SJSA1 (cell line): ENCODE data around the gene COL13A1. TPM values are rescaled to one million over a fixed set of nuclear protein-coding genes. Genes with fewer than 3 reads are reported as not detected.

Source experiments
- DNase-seq, 2 experiments: peaks; one replicate each; pipeline ENCODE4 v3.0.0-alpha.2; 2015 to 2020; ENCODE audit warnings: low spot score in 2 of 2, low read depth in 1 of 2
- H3K27ac ChIP-seq: fragments of 250-450 bp; sonication (Bioruptor Pico); 2 replicates; pipeline ENCODE4 v1.5.1; 2020; ENCODE audit warnings: mild to moderate bottlenecking, moderate library complexity
- H3K27me3 ChIP-seq: fragments of 250-450 bp; sonication (Bioruptor Pico); replicated peaks from 2 replicates; pipeline ENCODE4 v1.5.1; 2020; ENCODE audit warnings: mild to moderate bottlenecking, moderate library complexity
- H3K36me3 ChIP-seq: fragments of 250-450 bp; sonication (Bioruptor Pico); 2 replicates; pipeline ENCODE4 v1.5.1; 2020; ENCODE audit warnings: mild to moderate bottlenecking
- H3K4me1 ChIP-seq: fragments of 250-450 bp; sonication (Bioruptor Pico); replicated peaks from 2 replicates; pipeline ENCODE4 v1.6.1; 2021; ENCODE audit warnings: mild to moderate bottlenecking
- H3K4me3 ChIP-seq: fragments of 250-450 bp; sonication (Bioruptor Pico); 2 replicates; pipeline ENCODE4 v1.5.1; 2020; ENCODE audit warnings: mild to moderate bottlenecking
- H3K9me3 ChIP-seq: fragments of 250-450 bp; sonication (Bioruptor Pico); replicated peaks from 2 replicates; pipeline ENCODE4 v1.5.1; 2020; ENCODE audit warnings: mild to moderate bottlenecking
- total RNA-seq: library from RNA; depleted of rRNA; stranded (reverse); fragments of >200 nt; shearing (Covaris generic); gene quantifications from 2 replicates; pipeline ENCODE4 v1.2.3, GENCODE V29; 2014

The COL13A1 gene
- total RNA-seq, 1 experiment from 2014 or later, result 74.8 TPM

- Histone ChIP-seq H3K27ac (no peak overlapping the region), H3K27me3 (no peaks in the 10 kb centered on the region), H3K4me3 (no peak overlapping the region), H3K4me1 (peaks cover 12% of the 10 kb centered on the region), H3K36me3 (peaks cover 3% of the 10 kb centered on the region), H3K9me3 (no peaks in the 10 kb centered on the region)
- DNase-seq, result no peak
Observed at GRCh38 chr10:69876286-69876685, 74.6 kb downstream of the COL13A1 start.

GRCh38 chr10:69876931-69877330, 75.2 kb downstream of the COL13A1 start:
- H3K4me1 ChIP-seq, result peaks cover 12% of the 10 kb centered on the region
- no peaks in the 10 kb centered on the region for H3K27me3 ChIP-seq
- H3K27ac ChIP-seq, result no peak overlapping the region
- DNase-seq, result no peak
- no peak overlapping the region for H3K4me3 ChIP-seq
- H3K9me3 ChIP-seq, result no peaks in the 10 kb centered on the region
- H3K36me3 ChIP-seq, result peaks cover 3% of the 10 kb centered on the region

GRCh38 chr10:69878038-69878437, 76.3 kb downstream of the COL13A1 start:
- no peak overlapping the region for H3K27ac ChIP-seq
- H3K9me3 ChIP-seq, result no peaks in the 10 kb centered on the region
- no peaks in the 10 kb centered on the region for H3K27me3 ChIP-seq
- peaks cover 12% of the 10 kb centered on the region for H3K4me1 ChIP-seq
- no peak for DNase-seq
- H3K4me3 ChIP-seq, result no peak overlapping the region
- H3K36me3 ChIP-seq, result no peaks in the 10 kb centered on the region; the same call in none of the 2 replicates

GRCh38 chr10:69878951-69879350, 77.2 kb downstream of the COL13A1 start:
- no peaks in the 10 kb centered on the region; the same call in none of the 2 replicates for H3K36me3 ChIP-seq
- no peak overlapping the region for H3K4me3 ChIP-seq
- no peaks in the 10 kb centered on the region for H3K9me3 ChIP-seq
- H3K4me1 ChIP-seq, result peaks cover 10% of the 10 kb centered on the region
- no peaks in the 10 kb centered on the region for H3K27me3 ChIP-seq
- no peak overlapping the region for H3K27ac ChIP-seq
- no peak for DNase-seq

- DNase-seq, result no peak
- no peaks in the 10 kb centered on the region for H3K9me3 ChIP-seq
- no peak overlapping the region for H3K27ac ChIP-seq
- peaks cover 2% of the 10 kb centered on the region for H3K4me1 ChIP-seq
- no peaks in the 10 kb centered on the region; the same call in none of the 2 replicates for H3K36me3 ChIP-seq
- no peaks in the 10 kb centered on the region for H3K27me3 ChIP-seq
- H3K4me3 ChIP-seq, result no peak overlapping the region
Observed at GRCh38 chr10:69879634-69880257, 78.0 kb downstream of the COL13A1 start.

- Histone ChIP-seq H3K27me3 (no peaks in the 10 kb centered on the region), H3K27ac (no peak overlapping the region), H3K9me3 (no peaks in the 10 kb centered on the region), H3K4me1 (peaks cover 6% of the 10 kb centered on the region), H3K4me3 (no peak overlapping the region), H3K36me3 (no peaks in the 10 kb centered on the region; the same call in 1 of the 2 replicates)
- DNase-seq, result no peak
Observed at GRCh38 chr10:69880301-69881081, 78.8 kb downstream of the COL13A1 start.

- no peaks in the 10 kb centered on the region for H3K27me3 ChIP-seq
- H3K4me1 ChIP-seq, result peaks cover 12% of the 10 kb centered on the region
- H3K4me3 ChIP-seq, result no peak overlapping the region
- H3K36me3 ChIP-seq, result no peaks in the 10 kb centered on the region; the same call in 1 of the 2 replicates
- H3K9me3 ChIP-seq, result no peaks in the 10 kb centered on the region
- no peak for DNase-seq
- no peak overlapping the region for H3K27ac ChIP-seq
Observed at GRCh38 chr10:69881202-69881601, 79.5 kb downstream of the COL13A1 start.

- H3K27ac ChIP-seq, result no peak overlapping the region
- H3K27me3 ChIP-seq, result no peaks in the 10 kb centered on the region
- no peaks in the 10 kb centered on the region for H3K9me3 ChIP-seq
Observed at GRCh38 chr10:69883310-69884023, 81.8 kb downstream of the COL13A1 start.

GRCh38 chr10:69884024-69884367, 82.3 kb downstream of the COL13A1 start:
- H3K27me3 ChIP-seq, result no peaks in the 10 kb centered on the region
- H3K9me3 ChIP-seq, result no peaks in the 10 kb centered on the region
- H3K4me3 ChIP-seq, result no peak overlapping the region
- DNase-seq, result no peak
- H3K36me3 ChIP-seq, result peaks cover 24% of the 10 kb centered on the region
- H3K27ac ChIP-seq, result no peak overlapping the region
- H3K4me1 ChIP-seq, result peaks cover 12% of the 10 kb centered on the region

More at GRCh38 chr10:69883310-69884023, 81.8 kb downstream of the COL13A1 start:
- Histone ChIP-seq H3K4me1 (peaks cover 12% of the 10 kb centered on the region), H3K36me3 (peaks cover 19% of the 10 kb centered on the region), H3K4me3 (no peak overlapping the region)
- DNase-seq, result no peak

- peaks cover 12% of the 10 kb centered on the region for H3K4me1 ChIP-seq
- DNase-seq, result no peak
- H3K4me3 ChIP-seq, result no peak overlapping the region
- H3K27ac ChIP-seq, result no peak overlapping the region
- peaks cover 28% of the 10 kb centered on the region for H3K36me3 ChIP-seq
- no peaks in the 10 kb centered on the region for H3K9me3 ChIP-seq
- no peaks in the 10 kb centered on the region for H3K27me3 ChIP-seq
Observed at GRCh38 chr10:69884686-69885085, 83.0 kb downstream of the COL13A1 start.

GRCh38 chr10:69885379-69886013, 83.8 kb downstream of the COL13A1 start:
- no peak overlapping the region for H3K4me3 ChIP-seq
- no peaks in the 10 kb centered on the region for H3K27me3 ChIP-seq
- no peak overlapping the region for H3K27ac ChIP-seq

GRCh38 chr10:69888882-69889584, 87.3 kb downstream of the COL13A1 start:
- peaks cover 45% of the 10 kb centered on the region for H3K36me3 ChIP-seq
- DNase-seq, result no peak
- peaks cover 12% of the 10 kb centered on the region for H3K4me1 ChIP-seq
- H3K27me3 ChIP-seq, result no peaks in the 10 kb centered on the region
- H3K9me3 ChIP-seq, result no peaks in the 10 kb centered on the region
- no peak overlapping the region for H3K4me3 ChIP-seq
- H3K27ac ChIP-seq, result no peak overlapping the region

More at GRCh38 chr10:69885379-69886013, 83.8 kb downstream of the COL13A1 start:
- H3K36me3 ChIP-seq, result peaks cover 36% of the 10 kb centered on the region
- DNase-seq, result peak in 1 of 2 experiments; percentile 59
- no peaks in the 10 kb centered on the region for H3K9me3 ChIP-seq
- peaks cover 12% of the 10 kb centered on the region for H3K4me1 ChIP-seq
